Hepatocyte (in vitro differentiated cells): ENCODE data around the gene CLDN34.

ENCODE experiments used
- CTCF ChIP-seq: fragments of 200-600 bp; sonication (generic); IDR thresholded peaks from 2 replicates; pipeline ENCODE4 v1.5.1; 2016; ENCODE audit warnings: antibody characterized with exemption, mild to moderate bottlenecking; ENCODE audit not compliant: poor library complexity
- EZH2phosphoT487 ChIP-seq: fragments of 200-600 bp; sonication (generic); IDR thresholded peaks from one replicate; pipeline ENCODE4 v1.6.1; 2018; ENCODE audit warnings: antibody characterized with exemption, mild to moderate bottlenecking, low read depth, moderate library complexity; ENCODE audit not compliant: unreplicated experiment, severe bottlenecking

- no peak for TF ChIP-seq CTCF
- no peak for TF ChIP-seq EZH2phosphoT487
Observed at GRCh38 chrX:10009741-10010140, 42.6 kb downstream of the CLDN34 start.
